K562 (cell line): Measurements from ENCODE around the gene PIK3AP1. TPM values are rescaled to one million over a fixed set of nuclear protein-coding genes. Genes with fewer than 3 reads are reported as not detected.

Source experiments
- ATAC-seq: fragments of 200-7000 bp; cut with Tn5 transposase; 3 replicates; pipeline ENCODE4 v1.9.1; 2020; ENCODE audit warnings: moderate library complexity
- BruUV-seq: library from RNA; stranded (reverse); fragments of 400-500 nt; replicated peaks from 2 replicates; lab custom pipeline; 2021; lab: Mats Ljungman, UMichigan
- CTCF ChIA-PET: fragments of 300-600 bp; formaldehyde crosslinking; extraction: SDS; loops from one replicate; lab custom pipeline; 2021; ENCODE audit warnings: low intra/inter-chr PET ratio; lab: Yijun Ruan, JAX
- POLR2A ChIA-PET: fragments of 300-600, 350-650 bp; sonication (Branson Sonifier 250); formaldehyde crosslinking; extraction: SDS; loops from one replicate; lab custom pipeline; 2021; ENCODE audit warnings: antibody characterized with exemption, inconsistent platforms; lab: Yijun Ruan, JAX
- DNase-seq, 4 experiments: peaks; one replicate each; pipeline versions ENCODE4 v3.0.0 to v3.0.0-alpha.2; 2011 to 2018; ENCODE audit warnings: low spot score in 3 of 4, mixed read lengths in 3 of 4; ENCODE audit errors: extremely low read depth in 1 of 4
- FAIRE-seq: peaks from 2 replicates; lab custom pipeline; 2011; peaks lifted over from hg19 to GRCh38; lab: Jason Lieb, UNC
- H2AFZ ChIP-seq: 2 replicates; pipeline ENCODE4 v1.6.0; 2011; ENCODE audit warnings: low read depth, low read length, control low read depth, inconsistent platforms
- H3K27ac ChIP-seq: fragments of 200-600 bp; 3 replicates; pipeline ENCODE4 v1.8.0; 2011; ENCODE audit warnings: low read depth, mild to moderate bottlenecking, control low read depth, inconsistent platforms, low read length, moderate library complexity, mixed read lengths; ENCODE audit errors: extremely low read depth
- H3K27me3 ChIP-seq, 2 experiments: fragments of 300-600 bp in 1 of 2; 2 replicates in 1 of 2; 3 replicates in 1 of 2; pipeline versions ENCODE4 v1.6.0 to v1.8.0; 2011; ENCODE audit warnings: inconsistent platforms in 2 of 2, low read length in 2 of 2, mild to moderate bottlenecking in 1 of 2, mixed read lengths in 1 of 2, moderate library complexity in 1 of 2; ENCODE audit not compliant: control insufficient read depth in 2 of 2, insufficient read depth in 2 of 2
- H3K36me3 ChIP-seq: fragments of 300-600 bp; 3 replicates; pipeline ENCODE4 v1.8.0; 2011; ENCODE audit warnings: mild to moderate bottlenecking, low read length, inconsistent platforms; ENCODE audit not compliant: control insufficient read depth, insufficient read depth
- H3K4me1 ChIP-seq, 2 experiments: fragments of 200-600 bp in 1 of 2; replicated peaks in 1 of 2; 2 replicates in 1 of 2; 3 replicates in 1 of 2; pipeline versions ENCODE4 v1.5.1 to v1.8.0; 2011; ENCODE audit warnings: inconsistent platforms in 2 of 2, low read length in 2 of 2, mild to moderate bottlenecking in 1 of 2, mixed read lengths in 1 of 2, moderate library complexity in 1 of 2; ENCODE audit not compliant: control insufficient read depth in 2 of 2, insufficient read depth in 2 of 2
- H3K4me2 ChIP-seq: 2 replicates; pipeline ENCODE4 v1.6.1; 2011; ENCODE audit warnings: low read length, control low read depth, inconsistent platforms, mixed read lengths; ENCODE audit not compliant: insufficient read depth
- H3K4me3 ChIP-seq: fragments of 200-600 bp; sonication (generic), shearing (Covaris generic); 2 replicates; pipeline ENCODE4 v1.5.1; 2016; ENCODE audit warnings: control low read depth, inconsistent platforms
- H3K79me2 ChIP-seq: fragments of 200-600 bp; 3 replicates; pipeline ENCODE4 v1.8.0; 2011; ENCODE audit warnings: low read length, inconsistent platforms; ENCODE audit not compliant: control insufficient read depth, insufficient read depth
- H3K9ac ChIP-seq, 2 experiments: 2 replicates each; pipeline versions ENCODE4 v1.6.0 to v1.6.1; 2011; ENCODE audit warnings: low read depth in 2 of 2, low read length in 2 of 2, control low read depth in 1 of 2, inconsistent platforms in 1 of 2, mild to moderate bottlenecking in 1 of 2, mixed read lengths in 1 of 2; ENCODE audit not compliant: insufficient read depth in 1 of 2
- H3K9me1 ChIP-seq: one replicate; pipeline ENCODE4 v1.6.0; 2011; ENCODE audit warnings: inconsistent platforms, mild to moderate bottlenecking, low read length, moderate library complexity; ENCODE audit not compliant: control insufficient read depth, insufficient read depth
- H3K9me3 ChIP-seq: replicated peaks from 2 replicates; pipeline ENCODE4 v1.5.1; 2011; ENCODE audit warnings: low read depth, low read length, inconsistent platforms; ENCODE audit not compliant: control insufficient read depth, insufficient read depth
- H4K20me1 ChIP-seq: replicated peaks from 2 replicates; pipeline ENCODE4 v1.6.1; 2011; ENCODE audit warnings: low read length, inconsistent platforms, mixed read lengths; ENCODE audit not compliant: control insufficient read depth, insufficient read depth
- FIP1L1 ChIP-seq: fragments of 200-400 bp; formaldehyde crosslinking; IDR thresholded peaks from 2 replicates; pipeline ENCODE4 v1.6.1; 2018; ENCODE audit warnings: mild to moderate bottlenecking, low read depth, low read length; ENCODE audit not compliant: poor library complexity, severe bottlenecking
- RCOR1 ChIP-seq, 2 experiments: IDR thresholded peaks; 2 replicates each; pipeline ENCODE4 v1.6.1; 2012; ENCODE audit warnings: low read depth in 2 of 2, low read length in 2 of 2, borderline replicate concordance in 1 of 2, improper control_type of control experiment in 1 of 2
- SLC30A9 ChIP-seq: fragments of 250-450 bp; sonication (Bioruptor Pico); IDR thresholded peaks from 2 replicates; pipeline ENCODE4 v1.8.0; 2022; ENCODE audit warnings: mild to moderate bottlenecking, moderate library complexity
- ZKSCAN1 ChIP-seq: fragments of 150-350 bp; IDR thresholded peaks from 2 replicates; pipeline ENCODE4 v1.6.1; 2016; ENCODE audit warnings: low read depth, low read length
- WGBS: fragments of 100-300 bp; shearing (Covaris generic); methylation state at CpG from one replicate; pipeline ENCODE4 v1.1.6; 2016; ENCODE audit warnings: low coverage, mixed read lengths; ENCODE audit not compliant: insufficient coverage; ENCODE audit errors: missing lambda C conversion rate; 5-methylcytosine and 5-hydroxymethylcytosine counted together
- in situ Hi-C: fragments of 300-500 bp; cut with MboI; formaldehyde crosslinking; loops from 4 replicates; pipeline ENCODE4 v1.15.0; 2018; ENCODE audit warnings: inconsistent platforms, mixed read lengths
- intact Hi-C: fragments of 100-400 bp; cut with micrococcal nuclease; formaldehyde crosslinking; loops from 2 replicates; pipeline ENCODE4 v1.14.2; 2022
- polyA plus RNA-seq, 8 experiments: library from polyadenylated mRNA; depleted of rRNA in 4 of 8; stranded (reverse) in 5 of 8; unstranded in 3 of 8; fragments of >200 nt; fragmentation: Nextera tagmentation in 2 of 8; fragmentation: Illumina TruSeq in 1 of 8; extraction: Ambion mirVana in 2 of 8; extraction: Trizol in 1 of 8; gene quantifications; 2 replicates each; pipeline versions ENCODE4 v1.2.1 to v1.2.3, GENCODE V29; 2011 to 2014; ENCODE audit warnings: inconsistent platforms in 1 of 8, missing spikeins in 1 of 8
- total RNA-seq, 7 experiments: library from RNA; depleted of rRNA in 6 of 7; stranded (reverse); fragments of >200 nt in 6 of 7; fragmentation: Illumina TruSeq in 2 of 7; extraction: Trizol in 2 of 7; gene quantifications; 2 replicates each; pipeline versions ENCODE4 v1.2.1 to v1.2.3, GENCODE V29; 2011 to 2021; ENCODE audit warnings: low replicate concordance in 1 of 7
- TF ChIP-seq, protein P1 (sequence below), 2 experiments: fragments of 450-650 bp in 1 of 2; sonication (generic) in 1 of 2; formaldehyde crosslinking in 1 of 2; IDR thresholded peaks; 2 replicates each; pipeline versions ENCODE4 v1.7.1 to v1.9.0; 2016 to 2022; ENCODE audit warnings: inconsistent platforms in 1 of 2, mild to moderate bottlenecking in 1 of 2, missing genetic modification reagents in 1 of 2

The PIK3AP1 gene
- total and polyA plus RNA-seq, 9 of the 15 experiments (the other 6 are each of a cell fraction or from before 2014, with no cell fraction given) = 0.20 to 2.4 (median 1.4) TPM

DNA sequence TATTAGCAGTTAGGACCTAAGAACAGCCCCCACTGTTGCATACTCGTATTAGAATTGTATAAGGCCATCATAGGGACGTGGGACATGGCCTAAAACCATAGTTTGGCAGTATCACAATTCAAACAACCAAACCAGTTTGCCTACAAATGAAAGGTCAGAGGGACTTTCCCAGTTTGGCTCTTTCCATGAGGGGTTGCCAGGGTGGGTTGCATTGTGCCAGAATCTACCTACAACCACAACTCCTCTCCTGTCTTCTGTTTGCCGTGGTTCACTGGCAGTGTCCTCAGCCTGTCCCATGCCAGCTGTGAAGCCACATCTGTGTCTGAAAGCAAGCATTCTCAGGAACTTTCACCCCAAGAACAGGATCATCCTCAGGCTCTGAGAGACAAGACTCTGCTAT, 44.5 kb downstream of the PIK3AP1 start:
- no peaks in the 10 kb centered on the region for H3K27me3 ChIP-seq
- no peak overlapping the region for H3K9ac ChIP-seq
- TF ChIP-seq, protein P1, sequence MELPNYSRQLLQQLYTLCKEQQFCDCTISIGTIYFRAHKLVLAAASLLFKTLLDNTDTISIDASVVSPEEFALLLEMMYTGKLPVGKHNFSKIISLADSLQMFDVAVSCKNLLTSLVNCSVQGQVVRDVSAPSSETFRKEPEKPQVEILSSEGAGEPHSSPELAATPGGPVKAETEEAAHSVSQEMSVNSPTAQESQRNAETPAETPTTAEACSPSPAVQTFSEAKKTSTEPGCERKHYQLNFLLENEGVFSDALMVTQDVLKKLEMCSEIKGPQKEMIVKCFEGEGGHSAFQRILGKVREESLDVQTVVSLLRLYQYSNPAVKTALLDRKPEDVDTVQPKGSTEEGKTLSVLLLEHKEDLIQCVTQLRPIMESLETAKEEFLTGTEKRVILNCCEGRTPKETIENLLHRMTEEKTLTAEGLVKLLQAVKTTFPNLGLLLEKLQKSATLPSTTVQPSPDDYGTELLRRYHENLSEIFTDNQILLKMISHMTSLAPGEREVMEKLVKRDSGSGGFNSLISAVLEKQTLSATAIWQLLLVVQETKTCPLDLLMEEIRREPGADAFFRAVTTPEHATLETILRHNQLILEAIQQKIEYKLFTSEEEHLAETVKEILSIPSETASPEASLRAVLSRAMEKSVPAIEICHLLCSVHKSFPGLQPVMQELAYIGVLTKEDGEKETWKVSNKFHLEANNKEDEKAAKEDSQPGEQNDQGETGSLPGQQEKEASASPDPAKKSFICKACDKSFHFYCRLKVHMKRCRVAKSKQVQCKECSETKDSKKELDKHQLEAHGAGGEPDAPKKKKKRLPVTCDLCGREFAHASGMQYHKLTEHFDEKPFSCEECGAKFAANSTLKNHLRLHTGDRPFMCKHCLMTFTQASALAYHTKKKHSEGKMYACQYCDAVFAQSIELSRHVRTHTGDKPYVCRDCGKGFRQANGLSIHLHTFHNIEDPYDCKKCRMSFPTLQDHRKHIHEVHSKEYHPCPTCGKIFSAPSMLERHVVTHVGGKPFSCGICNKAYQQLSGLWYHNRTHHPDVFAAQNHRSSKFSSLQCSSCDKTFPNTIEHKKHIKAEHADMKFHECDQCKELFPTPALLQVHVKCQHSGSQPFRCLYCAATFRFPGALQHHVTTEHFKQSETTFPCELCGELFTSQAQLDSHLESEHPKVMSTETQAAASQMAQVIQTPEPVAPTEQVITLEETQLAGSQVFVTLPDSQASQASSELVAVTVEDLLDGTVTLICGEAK (IDR thresholded peaks at IDR 0.05) = no peak
- TF ChIP-seq, protein P1 (CRISPR knock-in tag; IDR thresholded peaks at IDR 0.05) = no peak
- TF ChIP-seq SLC30A9 (CRISPR knock-in tag) (no peak), ZKSCAN1 (no peak), FIP1L1 (no peak), RCOR1 (IDR thresholded peaks at IDR 0.05; ENCODE audit: borderline replicate concordance in 1 of 2, low read depth in 2 of 2, low read length in 2 of 2) (no peak)
- no peaks in the 10 kb centered on the region for H4K20me1 ChIP-seq
- no peak overlapping the region for H3K27ac ChIP-seq
- H3K79me2 ChIP-seq = no peaks in the 10 kb centered on the region
- intact Hi-C loops = no loop called here
- in situ Hi-C loops = no loop called here
- no peak overlapping the region for H2AFZ ChIP-seq
- no peak overlapping the region for H3K4me2 ChIP-seq
- POLR2A ChIA-PET = interaction anchor here (0.7 kb wide), 1 partner anchor 308 kb away, joined by 5 read pairs; no protein-coding TSS in a partner anchor
- no peaks in the 10 kb centered on the region for H3K36me3 ChIP-seq
- H3K4me3 ChIP-seq = no peak overlapping the region
- no TSS peak for BruUV-seq
- DNase-seq = no peak
- no peaks in the 10 kb centered on the region for H3K9me3 ChIP-seq
- H3K9me1 ChIP-seq = no peaks in the 10 kb centered on the region
- no peak for ATAC-seq
- no peak for FAIRE-seq
- CTCF ChIA-PET = no interaction called here
- H3K4me1 ChIP-seq = peaks cover 3 to 15% of the 10 kb centered on the region in 2 experiments; a peak in 4 of 5 replicates
- WGBS = 46% methylated on average over 3 of the region's 3 CpGs
